Fibroblast of pulmonary artery (primary cell): ENCODE results near the gene CACNA2D4.

Experiments
- DNase-seq: peaks from one replicate; pipeline ENCODE4 v3.0.0-alpha.2; 2010; ENCODE audit warnings: low read depth
- H3K4me3 ChIP-seq: replicated peaks from 2 replicates; pipeline ENCODE4 v1.5.1; 2011; ENCODE audit warnings: low read depth, mild to moderate bottlenecking, control low read depth, low read length, moderate library complexity
- TF ChIP-seq, protein P1 (sequence below): IDR thresholded peaks from 2 replicates; pipeline ENCODE4 v1.5.1; 2011; ENCODE audit warnings: mild to moderate bottlenecking, control low read depth, low read length, inconsistent platforms; ENCODE audit errors: missing control alignments

The CACNA2D4 gene

DNA sequence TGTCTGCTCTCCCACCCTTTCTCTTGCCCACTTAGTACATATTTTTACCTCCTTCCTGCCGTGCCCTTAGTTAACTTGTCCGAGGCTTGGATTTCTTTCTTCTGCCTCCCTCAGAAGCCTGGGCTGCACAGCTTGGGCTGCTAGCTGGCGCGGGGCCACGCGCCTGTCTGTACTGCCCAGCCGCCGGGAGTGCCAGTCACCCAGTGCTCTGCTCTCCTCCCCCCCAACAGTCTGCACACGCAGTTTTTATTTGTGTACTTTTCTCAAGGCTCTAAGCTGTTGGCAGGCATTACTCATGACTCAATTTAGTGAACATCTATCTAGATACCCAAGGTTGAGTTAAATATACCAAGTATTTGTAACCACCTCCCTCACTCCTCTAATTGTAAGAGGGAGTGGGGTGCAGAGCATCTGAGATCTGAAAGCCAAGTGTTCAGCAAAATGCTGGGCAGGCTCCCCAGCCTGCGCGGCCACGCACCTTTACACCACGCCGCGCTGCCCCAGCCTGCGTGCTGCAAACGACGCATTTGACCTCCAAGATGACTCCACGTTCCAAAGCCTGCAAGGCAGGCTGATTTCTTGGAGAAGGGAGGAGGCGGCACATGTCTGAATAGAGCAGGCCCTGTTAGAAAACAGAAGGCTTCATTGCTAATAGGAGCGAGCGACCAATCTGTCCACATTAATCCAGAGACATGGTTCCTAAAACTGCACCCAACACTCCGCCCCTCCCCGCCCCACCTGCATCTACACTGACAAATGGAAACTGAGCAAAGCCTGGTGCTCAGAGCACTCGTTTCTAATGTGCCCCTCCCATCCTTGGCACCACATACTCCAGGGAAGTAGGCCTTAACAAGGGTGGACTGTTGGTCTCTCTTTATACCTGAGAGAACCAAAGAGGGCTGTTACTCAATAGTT lies 18.2 kb upstream of the CACNA2D4 start:
- H3K4me3 ChIP-seq = no peak overlapping the region
- TF ChIP-seq, protein P1, sequence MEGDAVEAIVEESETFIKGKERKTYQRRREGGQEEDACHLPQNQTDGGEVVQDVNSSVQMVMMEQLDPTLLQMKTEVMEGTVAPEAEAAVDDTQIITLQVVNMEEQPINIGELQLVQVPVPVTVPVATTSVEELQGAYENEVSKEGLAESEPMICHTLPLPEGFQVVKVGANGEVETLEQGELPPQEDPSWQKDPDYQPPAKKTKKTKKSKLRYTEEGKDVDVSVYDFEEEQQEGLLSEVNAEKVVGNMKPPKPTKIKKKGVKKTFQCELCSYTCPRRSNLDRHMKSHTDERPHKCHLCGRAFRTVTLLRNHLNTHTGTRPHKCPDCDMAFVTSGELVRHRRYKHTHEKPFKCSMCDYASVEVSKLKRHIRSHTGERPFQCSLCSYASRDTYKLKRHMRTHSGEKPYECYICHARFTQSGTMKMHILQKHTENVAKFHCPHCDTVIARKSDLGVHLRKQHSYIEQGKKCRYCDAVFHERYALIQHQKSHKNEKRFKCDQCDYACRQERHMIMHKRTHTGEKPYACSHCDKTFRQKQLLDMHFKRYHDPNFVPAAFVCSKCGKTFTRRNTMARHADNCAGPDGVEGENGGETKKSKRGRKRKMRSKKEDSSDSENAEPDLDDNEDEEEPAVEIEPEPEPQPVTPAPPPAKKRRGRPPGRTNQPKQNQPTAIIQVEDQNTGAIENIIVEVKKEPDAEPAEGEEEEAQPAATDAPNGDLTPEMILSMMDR = no peak
- DNase-seq = peak; percentile 58

DNA sequence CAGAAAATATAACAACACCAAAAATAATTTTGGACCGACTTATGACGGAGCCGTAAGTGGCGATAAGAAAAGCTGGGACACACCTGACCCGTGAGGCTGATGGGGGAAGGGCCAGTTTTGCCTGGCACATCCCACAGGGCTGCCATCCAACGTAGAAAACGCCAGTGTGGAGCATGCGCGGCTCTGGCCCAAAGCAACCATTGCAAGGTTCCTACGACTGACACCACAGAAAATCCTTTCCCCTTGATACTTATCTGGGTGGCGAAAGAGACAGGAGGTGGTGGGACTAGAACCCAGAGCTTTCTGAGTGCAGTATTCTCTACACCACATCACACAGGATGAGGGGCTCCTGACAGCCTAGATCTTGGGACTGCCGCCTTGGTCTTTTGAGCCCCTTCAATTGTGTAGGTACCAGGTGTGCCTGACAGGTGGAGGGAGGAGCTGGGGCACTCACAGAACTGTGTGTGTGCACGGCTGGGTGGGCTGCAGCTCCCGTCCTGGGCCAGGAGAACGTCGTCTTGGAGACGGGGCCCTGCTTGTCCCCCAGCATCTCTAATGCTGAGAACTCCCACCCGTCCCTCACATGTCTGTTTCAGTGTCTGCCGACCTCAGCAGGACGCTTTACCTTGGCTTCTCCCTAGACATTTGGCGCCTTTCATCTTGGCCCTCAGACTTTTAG lies 17.4 kb upstream of the CACNA2D4 start:
- no peak for DNase-seq
- TF ChIP-seq, protein P1 = no peak
- no peak overlapping the region for H3K4me3 ChIP-seq

DNA sequence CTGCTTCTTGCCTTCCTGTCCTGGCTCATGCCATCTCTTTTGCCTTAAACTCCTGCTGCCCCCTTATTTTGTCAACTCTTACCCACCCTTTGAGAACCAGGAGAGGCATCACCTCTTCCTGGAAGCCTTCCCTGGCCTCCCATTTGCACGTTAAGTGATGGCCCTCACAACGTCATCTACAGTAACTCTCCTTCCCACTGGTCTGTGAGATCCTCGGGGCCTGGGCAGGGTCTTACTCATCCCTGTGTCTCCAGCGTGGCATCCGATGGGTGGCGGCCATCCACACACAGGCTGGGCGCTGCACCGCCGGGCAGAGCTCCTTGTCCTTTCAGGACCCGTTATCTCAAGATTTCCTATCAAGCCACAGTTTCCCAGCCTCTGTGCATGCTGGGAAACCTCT lies 16.8 kb upstream of the CACNA2D4 start:
- TF ChIP-seq, protein P1 = no peak
- no peak for DNase-seq
- no peak overlapping the region for H3K4me3 ChIP-seq

DNA sequence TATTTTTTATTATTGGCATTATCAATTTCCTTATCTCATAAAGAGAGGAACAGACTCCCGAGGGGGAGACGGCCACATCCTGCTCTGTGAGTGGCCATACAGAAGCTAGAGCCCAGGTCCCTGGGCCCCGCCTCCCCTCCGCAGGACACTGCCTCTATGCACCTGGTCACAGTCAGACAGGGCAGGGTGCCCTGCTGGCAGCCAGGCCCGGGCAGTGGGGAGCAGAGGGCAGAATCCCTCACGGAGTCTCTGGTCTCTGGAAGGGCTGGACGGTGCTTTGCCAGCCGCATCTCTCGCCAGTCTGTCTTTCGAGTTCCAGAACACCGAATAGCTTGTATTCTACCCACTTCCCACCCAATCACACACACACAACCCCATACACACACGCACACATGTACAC lies 16.4 kb upstream of the CACNA2D4 start:
- H3K4me3 ChIP-seq = no peak overlapping the region

DNA sequence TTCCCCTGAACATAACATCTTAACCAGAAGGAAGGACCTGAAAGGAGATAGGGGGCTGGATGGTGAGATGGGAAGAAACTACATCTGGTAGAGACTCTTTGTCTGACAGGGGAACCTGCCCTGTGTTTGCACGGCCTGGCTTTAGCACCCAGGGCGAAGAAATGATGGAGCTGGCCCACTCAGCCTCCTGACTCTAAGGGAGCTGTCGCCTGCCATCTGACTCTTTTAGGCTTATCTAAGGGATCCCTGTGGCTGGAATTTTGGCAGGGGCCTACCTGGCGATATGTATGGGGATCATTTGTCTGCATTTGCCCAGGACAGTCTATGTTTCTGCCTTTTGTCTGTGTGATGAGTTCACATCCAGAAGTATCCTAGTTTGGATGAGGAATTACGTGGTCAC lies 15.6 kb upstream of the CACNA2D4 start:
- no peak overlapping the region for H3K4me3 ChIP-seq
- DNase-seq = no peak
- TF ChIP-seq, protein P1 = no peak

More for the DNA sequence above, 16.4 kb upstream of the CACNA2D4 start:
- DNase-seq = no peak
- TF ChIP-seq, protein P1 = no peak

DNA sequence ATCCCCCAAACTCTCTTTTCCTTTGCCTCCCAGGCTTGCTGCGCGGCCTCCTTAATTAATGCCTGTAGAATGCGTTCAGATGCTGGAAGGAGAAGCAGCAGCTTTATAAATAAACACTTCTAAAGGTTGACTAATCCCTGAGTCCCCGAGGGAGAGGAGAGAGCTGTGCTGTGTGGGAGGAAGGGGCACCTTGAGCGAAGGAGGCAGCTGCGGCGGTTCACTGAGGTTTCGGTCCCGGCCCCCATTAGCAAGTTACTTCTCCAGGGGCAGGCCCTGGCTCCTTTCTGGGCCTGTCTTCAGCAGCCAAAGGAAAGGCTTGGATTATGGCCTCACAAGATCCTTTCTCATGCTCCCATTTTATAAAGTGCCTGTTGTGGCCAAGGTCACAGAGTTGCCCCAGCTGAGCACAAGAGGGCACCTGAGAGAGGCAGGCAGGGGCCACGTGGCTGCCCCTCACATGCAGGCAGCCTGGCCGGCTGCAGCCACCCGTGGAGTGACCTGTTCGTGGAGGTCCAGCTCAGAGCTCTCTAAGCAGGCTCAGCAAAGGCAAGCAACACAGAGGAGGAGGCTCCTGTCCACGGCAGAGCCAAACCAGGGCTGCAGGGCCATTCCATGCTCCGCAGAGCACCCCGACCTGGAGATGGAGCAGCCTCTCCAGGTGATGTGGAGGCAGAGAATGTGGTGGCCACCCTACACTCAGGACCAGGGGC lies 15.0 kb upstream of the CACNA2D4 start:
- TF ChIP-seq, protein P1 = no peak
- no peak overlapping the region for H3K4me3 ChIP-seq
- no peak for DNase-seq
